ENCODE results near the gene WDR41.

Gene WDR41

GRCh38 chr5:77426670-77427069 is 65.4 kb downstream of the WDR41 start:
- H3K4me3 ChIP-seq (ENCODE audit: low read depth, low read length), result no peak overlapping the region
- no peak for DNase-seq (ENCODE audit: low read depth)
- TF ChIP-seq MAX (IDR thresholded peaks at IDR 0.05; ENCODE audit: low read depth, low read length) (no peak), POLR2A (IDR thresholded peaks at IDR 0.05; ENCODE audit: extremely low read depth, insufficient read length) (no peak), MYC (IDR thresholded peaks at IDR 0.05; ENCODE audit: low read depth, low read length) (no peak), CTCF (IDR thresholded peaks at IDR 0.05; ENCODE audit: low read depth, low read length) (no peak)

GRCh38 chr5:77425998-77426659 is 66.0 kb downstream of the WDR41 start:
- no peak overlapping the region for H3K4me3 ChIP-seq (ENCODE audit: low read depth, low read length)
- DNase-seq (ENCODE audit: low read depth), result no peak
- TF ChIP-seq MAX (IDR thresholded peaks at IDR 0.05; ENCODE audit: low read depth, low read length), result no peak

GRCh38 chr5:77425420-77425819 is 66.7 kb downstream of the WDR41 start:
- TF ChIP-seq MAX (IDR thresholded peaks at IDR 0.05; ENCODE audit: low read depth, low read length) (no peak), CTCF (IDR thresholded peaks at IDR 0.05; ENCODE audit: low read depth, low read length) (no peak), POLR2A (IDR thresholded peaks at IDR 0.05; ENCODE audit: extremely low read depth, insufficient read length) (no peak), MYC (IDR thresholded peaks at IDR 0.05; ENCODE audit: low read depth, low read length) (no peak)
- no peak overlapping the region for H3K4me3 ChIP-seq (ENCODE audit: low read depth, low read length)
- no peak for DNase-seq (ENCODE audit: low read depth)

GRCh38 chr5:77424921-77425320 is 67.2 kb downstream of the WDR41 start:
- no peak for TF ChIP-seq MYC (IDR thresholded peaks at IDR 0.05; ENCODE audit: low read depth, low read length)
- TF ChIP-seq CTCF (IDR thresholded peaks at IDR 0.05; ENCODE audit: low read depth, low read length), result no peak
- TF ChIP-seq POLR2A (IDR thresholded peaks at IDR 0.05; ENCODE audit: extremely low read depth, insufficient read length), result no peak
- no peak for TF ChIP-seq MAX (IDR thresholded peaks at IDR 0.05; ENCODE audit: low read depth, low read length)
- no peak overlapping the region for H3K4me3 ChIP-seq (ENCODE audit: low read depth, low read length)
- DNase-seq (ENCODE audit: low read depth), result no peak

- no peak for DNase-seq (ENCODE audit: low read depth)
- TF ChIP-seq MYC (IDR thresholded peaks at IDR 0.05; ENCODE audit: low read depth, low read length) (no peak), MAX (IDR thresholded peaks at IDR 0.05; ENCODE audit: low read depth, low read length) (no peak), CTCF (IDR thresholded peaks at IDR 0.05; ENCODE audit: low read depth, low read length) (no peak)
- no peak overlapping the region for H3K4me3 ChIP-seq (ENCODE audit: low read depth, low read length)
Measured at GRCh38 chr5:77423022-77423750, 68.9 kb downstream of the WDR41 start.

- H3K4me3 ChIP-seq (ENCODE audit: low read depth, low read length), result no peak overlapping the region
- no peak for DNase-seq (ENCODE audit: low read depth)
- TF ChIP-seq POLR2A (IDR thresholded peaks at IDR 0.05; ENCODE audit: extremely low read depth, insufficient read length) (no peak), MYC (IDR thresholded peaks at IDR 0.05; ENCODE audit: low read depth, low read length) (no peak), MAX (IDR thresholded peaks at IDR 0.05; ENCODE audit: low read depth, low read length) (no peak), CTCF (IDR thresholded peaks at IDR 0.05; ENCODE audit: low read depth, low read length) (no peak)
Measured at GRCh38 chr5:77420940-77421339, 71.2 kb downstream of the WDR41 start.
